ENCODE results near the gene CYP46A1.

The CYP46A1 gene

DNA sequence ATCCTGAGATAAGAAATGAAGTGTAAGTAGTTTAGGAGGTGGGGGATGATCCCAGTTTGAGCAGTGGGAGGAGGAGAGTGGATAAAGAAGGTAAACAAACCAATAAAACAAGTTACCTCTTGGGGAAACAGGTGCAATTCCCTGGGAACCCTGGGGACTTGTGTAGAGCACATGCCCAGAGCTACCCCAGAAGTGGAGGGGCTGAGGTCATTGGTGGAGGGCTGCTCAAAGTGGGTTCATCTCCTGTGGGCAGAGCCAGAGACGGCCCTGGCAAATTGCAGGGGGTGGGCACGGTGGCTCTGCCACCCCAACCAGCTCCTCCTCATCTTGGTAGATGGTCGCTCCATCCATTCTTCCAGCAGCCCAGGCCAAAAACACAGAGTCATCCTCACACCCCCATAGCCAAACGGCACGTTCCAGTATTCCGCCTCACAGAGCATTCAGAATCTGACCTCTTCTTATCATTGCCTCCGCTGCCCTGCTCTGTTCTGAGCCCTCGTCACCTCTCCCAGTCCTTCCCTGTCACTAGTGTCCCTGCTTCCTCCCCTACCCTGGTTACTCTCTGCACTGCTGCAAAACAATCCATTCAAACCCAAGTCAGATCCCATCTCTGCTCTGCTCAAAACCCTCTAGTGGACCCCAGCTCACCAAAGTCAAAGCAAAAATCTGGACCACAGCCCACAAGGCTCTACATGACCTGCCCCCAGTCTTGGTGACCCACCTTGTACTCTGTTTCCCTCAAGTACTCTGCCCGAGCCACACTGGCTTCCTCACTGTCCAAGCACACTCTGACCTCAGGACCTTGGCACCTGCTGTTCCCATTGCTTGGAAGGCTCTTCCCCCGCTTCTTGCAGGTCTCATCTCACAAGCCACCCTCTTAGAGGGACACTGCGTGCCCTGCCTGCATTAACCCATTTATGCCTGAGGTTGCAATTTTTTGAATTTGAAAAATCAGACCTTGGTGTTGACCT is 5.5 kb downstream of the CYP46A1 start:
- no peak for DNase-seq (ENCODE audit: low spot score)

DNA sequence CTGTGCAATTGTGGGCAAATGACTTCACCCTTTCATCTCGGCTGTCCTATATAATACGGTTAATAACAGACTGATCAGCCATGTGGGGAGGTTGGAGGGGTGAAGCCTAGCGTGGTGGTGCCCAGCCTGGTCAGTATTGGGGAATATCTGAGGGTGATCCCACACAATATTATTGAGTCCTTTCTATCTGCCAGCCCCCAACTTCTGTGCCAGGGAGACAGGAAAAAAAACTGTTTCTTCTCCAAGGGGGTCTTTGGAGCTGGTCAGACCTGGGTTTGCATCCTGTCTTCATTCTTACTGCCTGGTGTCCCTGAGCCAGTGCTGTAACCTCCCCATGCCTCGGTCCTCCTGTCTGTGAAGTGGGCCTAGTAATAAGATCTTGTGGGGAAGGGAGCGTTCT is 6.5 kb downstream of the CYP46A1 start:
- no peak for DNase-seq (ENCODE audit: low spot score)

DNA sequence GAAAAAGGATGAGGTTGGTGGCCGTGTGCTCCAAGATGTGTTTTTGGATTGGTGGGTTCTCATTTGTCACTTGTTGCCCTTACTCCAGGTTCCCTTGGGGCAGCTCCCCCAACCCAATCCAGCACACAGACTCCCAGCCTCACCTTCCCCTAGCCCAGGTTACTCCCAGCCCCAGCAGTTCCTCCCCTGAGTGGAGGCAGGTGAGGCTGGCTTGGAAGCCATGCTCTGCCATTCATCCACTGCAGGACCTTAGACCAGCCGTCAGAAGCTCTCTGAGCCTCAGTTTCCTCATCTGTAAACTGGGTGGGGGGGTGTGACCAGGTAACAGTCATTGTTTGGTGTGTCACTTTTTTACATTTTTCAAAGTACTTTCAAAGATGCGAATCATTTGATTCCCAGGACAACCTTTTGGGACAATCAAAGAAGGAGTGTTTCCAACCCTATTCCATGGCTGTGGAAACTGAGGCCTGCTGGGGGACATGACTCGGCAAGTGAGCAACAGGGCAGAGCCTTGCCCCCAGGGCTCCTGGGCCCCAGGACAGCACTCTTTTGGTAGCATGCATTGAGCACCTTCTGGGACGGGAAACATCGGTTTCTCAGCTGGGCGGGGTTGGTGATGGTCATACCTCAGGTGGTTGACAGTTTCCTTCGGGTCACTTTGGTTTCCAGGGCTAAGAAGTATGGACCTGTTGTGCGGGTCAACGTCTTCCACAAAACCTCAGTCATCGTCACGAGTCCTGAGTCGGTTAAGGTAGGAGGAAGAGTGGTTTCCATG is 7.2 kb downstream of the CYP46A1 start:
- no peak for DNase-seq (ENCODE audit: low spot score)

DNA sequence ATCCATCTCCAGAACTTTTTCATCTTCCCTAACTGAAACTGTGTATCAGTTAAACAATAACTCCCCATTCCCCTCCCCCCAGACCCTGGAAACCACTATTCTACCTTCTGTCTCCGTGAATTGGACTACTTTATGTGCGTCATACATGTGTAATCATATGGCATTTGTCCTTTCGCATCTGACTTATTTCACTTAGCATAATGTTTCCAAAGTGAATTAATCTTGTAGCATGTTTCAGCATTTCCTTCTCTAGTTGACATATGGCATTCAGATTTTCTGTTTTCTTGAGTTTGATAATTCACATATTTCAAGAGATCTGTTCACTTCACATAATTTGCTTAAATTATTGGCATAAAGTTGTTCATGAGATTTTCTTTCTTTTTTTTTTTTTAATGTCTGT is 9.8 kb downstream of the CYP46A1 start:
- no peak for DNase-seq (ENCODE audit: low spot score)

DNA sequence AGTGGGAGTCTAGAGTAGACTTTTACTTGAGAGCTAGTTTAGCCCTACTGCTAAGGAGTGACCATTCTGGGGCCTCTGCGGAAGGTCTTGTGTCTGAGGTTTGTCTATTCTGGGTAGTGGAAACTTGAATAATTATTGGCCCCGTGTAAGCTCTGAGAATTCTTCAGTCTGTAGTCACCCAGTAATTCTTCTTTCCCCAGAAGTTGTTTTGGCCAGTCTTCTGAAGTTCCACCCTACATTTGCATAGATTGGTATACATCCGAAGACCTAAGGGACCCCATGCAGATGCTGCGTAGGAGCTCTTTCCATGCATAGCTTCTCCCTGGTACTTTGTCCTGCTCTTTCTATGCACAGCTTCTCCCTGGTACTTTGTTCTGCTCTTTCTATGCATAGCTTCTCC is 12.8 kb downstream of the CYP46A1 start:
- no peak for DNase-seq (ENCODE audit: low spot score)

DNA sequence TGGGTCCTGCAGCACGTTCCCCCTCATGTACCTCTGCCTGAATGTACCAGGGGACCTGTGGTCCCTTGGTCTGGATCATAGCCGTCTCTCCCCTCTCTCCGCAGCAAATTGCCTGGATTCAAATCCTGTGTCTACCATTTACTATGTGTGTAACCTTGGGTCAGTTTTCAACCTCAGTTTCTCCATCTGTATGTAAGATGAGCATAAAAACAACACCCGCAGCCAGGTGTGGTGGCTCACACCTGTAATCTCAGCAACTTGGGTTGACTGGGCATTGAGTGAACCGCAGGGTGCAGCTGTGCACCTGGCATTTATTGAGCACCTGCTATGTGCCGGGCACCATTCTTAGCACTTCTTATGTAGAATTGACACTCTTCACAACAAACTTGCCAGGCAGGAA is 14.1 kb downstream of the CYP46A1 start:
- DNase-seq (ENCODE audit: low spot score), result no peak

DNA sequence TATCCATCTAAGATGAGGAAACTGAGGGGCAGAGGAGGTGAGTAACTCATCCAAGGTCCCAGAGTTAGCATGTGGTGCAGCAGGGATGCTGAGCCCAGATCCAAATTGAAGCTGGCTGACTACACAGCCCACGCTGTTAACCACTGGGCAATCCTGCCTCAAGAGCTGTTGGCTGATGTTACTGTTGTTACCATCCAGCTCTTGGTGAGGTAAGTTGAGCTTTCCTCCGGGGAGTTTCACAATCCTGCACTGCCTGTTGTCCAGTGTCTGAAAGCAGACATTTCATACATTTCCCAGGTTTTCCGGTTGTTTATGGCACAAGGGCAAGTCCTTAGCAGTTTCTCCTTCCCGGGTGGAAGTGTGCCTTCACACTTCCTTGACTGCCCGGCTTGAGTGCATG is 14.5 kb downstream of the CYP46A1 start:
- DNase-seq (ENCODE audit: low spot score), result no peak

DNA sequence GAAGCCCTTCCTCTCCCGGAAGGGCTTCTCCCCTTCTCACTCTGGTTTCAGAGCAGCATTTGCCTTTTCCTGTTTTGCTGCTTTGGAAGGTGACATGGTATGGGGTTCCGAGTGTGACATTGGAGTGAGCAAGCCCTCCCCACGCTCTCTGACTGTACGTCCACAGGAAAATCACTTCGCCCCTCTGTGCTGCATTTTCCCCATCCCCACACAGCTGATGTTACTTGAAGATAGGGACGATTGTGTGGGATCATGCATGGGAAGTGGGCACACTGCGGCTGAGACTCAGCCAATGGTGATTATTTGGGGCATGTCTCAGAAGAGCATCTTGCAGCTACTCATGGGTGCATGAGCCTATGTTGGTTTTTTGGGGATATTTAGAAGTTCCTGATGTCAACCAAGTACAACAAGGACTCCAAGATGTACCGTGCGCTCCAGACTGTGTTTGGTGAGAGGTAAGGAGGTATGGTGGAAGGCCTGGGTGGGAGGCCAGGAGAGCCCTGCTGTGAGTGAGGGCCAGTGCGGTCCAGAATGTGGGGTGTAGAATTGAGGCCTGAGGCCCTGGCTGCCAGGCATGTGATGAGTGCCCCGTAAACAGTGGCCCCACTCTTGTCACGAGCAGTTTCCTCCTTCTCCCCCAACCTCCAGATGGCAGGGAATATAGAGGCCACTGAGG is 15.1 kb downstream of the CYP46A1 start:
- no peak for DNase-seq (ENCODE audit: low spot score)

DNA sequence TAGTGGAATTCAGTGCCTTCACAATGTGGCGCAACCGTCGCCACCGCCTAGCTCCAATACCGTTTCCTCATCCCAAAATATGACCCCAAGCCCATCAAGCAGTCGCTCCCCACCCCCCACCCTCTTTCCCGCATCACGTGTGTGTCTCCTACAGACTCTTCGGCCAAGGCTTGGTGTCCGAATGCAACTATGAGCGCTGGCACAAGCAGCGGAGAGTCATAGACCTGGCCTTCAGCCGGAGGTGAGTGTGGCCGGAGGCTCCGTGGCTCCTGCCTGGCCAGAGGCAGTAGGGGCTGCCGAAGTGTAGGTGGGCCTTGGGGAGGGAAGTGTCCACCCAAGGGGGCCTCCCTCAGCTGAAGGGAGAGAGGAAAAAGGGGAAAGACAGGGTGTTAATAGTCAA is 15.8 kb downstream of the CYP46A1 start:
- no peak for DNase-seq (ENCODE audit: low spot score)

DNA sequence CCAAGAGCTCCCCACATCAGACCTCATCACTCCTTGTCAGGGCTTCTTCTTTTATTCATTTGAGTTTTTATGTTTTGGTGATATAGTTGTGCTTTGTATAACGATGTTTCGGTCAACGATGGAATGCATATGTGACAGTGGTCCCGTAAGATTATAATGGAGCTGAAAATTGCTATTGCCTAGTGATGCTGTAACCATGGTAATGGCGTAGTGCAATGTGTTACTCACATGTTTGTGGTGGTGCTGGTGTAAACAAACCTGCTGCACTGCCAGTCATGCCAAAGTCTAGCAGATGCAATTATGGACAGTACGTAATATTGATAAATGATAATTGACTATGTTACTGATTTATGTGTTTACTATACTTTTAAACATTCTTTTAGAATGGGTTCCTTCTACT is 16.3 kb downstream of the CYP46A1 start:
- no peak for DNase-seq (ENCODE audit: low spot score)

DNA sequence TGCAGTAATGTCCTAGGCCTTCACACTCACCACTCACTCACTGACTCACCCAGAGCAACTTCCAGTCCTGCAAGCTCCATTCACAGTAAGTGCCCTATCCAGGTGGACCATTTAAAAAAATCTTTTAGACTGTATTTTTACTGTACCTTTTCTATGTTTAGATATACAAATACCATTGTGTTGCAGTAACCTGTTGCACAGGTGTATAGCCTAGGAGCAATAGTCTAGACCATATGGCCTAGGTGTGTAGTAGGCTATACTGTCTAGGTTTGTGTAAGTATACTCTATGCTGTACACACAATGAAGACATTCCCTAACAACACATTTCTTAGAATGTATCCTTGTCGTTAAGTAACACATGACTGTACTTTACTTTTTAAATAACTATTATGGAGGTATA is 17.2 kb downstream of the CYP46A1 start:
- DNase-seq (ENCODE audit: low spot score), result no peak

DNA sequence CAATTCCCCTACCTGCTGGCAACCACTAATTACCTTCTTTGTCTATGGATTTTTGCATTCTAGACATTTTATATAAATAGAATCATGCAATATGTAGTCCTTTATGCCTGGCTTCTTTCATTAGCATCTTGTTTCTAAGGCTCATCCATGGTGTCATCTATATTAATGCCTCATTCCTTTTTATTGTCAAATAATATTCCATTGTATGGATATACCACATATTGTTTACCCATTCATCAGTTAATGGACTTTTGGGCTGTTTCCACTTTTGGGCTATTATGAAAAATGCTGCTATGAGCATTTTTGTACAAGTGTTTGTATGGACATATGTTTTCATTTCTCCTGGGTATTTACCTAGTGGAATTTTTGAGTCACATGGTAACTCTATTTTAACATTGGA is 18.0 kb downstream of the CYP46A1 start:
- DNase-seq (ENCODE audit: low spot score), result no peak

DNA sequence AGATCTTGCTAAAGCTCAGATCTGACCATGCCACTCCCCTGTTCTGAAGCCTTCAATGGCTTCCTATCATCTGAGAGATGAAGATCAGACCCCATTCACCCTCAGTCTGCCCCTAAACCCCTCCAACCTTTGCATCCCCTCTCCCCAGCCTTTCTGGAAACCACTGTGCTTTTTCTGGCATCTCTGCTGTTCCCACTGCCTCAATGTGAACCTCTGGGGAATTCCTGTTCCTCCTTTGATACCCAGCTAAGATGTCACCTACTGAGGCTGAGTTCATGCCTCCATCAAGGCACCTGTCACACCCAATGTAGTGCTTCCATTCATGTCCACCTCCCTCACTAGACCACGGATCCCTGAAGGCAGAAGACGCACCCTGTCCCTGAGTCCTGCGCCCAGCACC is 19.3 kb downstream of the CYP46A1 start:
- DNase-seq (ENCODE audit: low spot score), result no peak

DNA sequence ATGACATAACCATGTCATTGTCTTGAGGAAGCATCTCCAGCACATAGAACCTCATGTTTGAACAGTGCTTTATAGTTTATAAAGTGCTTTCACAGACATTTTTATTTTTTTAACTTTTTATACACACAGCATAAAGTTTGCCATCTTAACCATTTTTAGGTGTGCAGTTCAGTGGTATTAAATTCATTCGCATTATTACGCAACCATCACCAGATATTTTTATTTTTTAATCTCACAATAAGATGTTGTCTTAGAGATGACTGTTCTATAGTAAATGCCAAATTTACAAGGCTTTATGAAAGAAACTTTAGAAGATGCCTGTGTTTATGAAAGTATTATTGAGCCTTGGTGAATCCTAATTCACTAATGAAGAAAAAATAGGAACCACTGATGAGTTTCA is 19.9 kb downstream of the CYP46A1 start:
- no peak for DNase-seq (ENCODE audit: low spot score)

DNA sequence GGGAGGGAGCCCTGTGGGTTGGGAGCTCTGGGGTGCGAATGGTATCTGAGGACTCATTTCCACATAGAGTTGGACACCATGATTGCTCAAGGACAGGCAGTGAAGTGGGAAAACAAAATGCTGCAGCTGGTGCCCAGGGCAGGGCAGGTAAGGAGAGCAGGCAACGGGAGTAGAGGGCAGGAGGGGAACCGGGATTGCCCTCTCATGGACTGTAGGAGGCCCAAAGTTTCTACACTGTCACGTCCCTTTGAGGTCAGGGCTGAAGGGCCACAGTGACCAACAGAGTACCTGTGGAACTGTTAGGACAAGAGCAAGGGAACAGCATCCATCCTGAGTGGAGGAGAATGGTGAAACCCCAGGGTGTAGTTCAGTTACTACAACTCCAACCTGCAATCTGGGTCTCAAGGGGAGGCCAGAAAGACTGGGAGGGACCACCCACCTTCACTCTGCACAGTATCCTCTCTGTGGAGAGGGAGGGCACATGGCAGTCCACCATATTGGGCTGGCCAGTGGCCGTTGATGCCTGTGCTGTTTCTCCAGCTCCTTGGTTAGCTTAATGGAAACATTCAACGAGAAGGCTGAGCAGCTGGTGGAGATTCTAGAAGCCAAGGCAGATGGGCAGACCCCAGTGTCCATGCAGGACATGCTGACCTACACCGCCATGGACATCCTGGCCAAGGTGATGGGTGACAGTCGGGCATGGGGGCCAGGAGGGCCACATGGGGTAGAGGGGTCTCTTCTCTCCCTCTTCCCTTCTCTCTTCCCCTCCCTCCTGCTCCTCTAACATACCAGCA is 22.2 kb downstream of the CYP46A1 start:
- no peak for DNase-seq (ENCODE audit: low spot score)

DNA sequence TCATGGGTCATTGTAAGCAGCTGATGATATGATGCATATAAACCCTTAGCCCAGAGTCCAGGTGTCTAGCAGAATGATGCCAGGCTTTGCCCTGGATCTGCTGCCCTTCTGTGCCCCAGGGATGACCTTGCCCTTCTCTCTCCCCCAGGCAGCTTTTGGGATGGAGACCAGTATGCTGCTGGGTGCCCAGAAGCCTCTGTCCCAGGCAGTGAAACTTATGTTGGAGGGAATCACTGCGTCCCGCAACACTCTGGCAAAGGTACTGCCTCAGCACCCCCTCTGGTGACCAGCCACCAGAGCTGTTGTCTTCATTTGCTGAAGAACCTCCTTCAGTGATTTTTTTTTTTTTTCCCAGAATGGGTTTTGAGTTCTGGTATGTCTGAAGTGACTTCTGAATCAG is 23.3 kb downstream of the CYP46A1 start:
- DNase-seq (ENCODE audit: low spot score), result no peak

DNA sequence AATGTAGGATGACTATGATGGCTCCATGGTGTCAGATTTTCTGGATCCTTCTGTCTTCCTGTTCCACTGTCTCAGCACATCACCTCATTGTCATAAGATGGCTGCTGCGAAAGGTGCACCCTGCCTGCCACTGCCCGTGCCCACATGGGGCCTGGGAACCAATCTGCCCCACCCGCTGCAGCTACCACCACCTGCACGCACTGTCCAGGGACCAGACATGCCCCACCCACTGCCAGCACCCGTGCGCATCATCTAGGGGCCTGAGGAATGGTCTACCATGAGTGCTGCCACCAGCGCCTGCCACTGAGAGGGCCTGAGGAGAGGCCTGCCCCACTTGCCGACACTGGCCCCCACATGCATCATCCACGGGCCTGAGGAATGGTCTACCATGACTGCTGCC is 23.8 kb downstream of the CYP46A1 start:
- DNase-seq (ENCODE audit: low spot score), result no peak

DNA sequence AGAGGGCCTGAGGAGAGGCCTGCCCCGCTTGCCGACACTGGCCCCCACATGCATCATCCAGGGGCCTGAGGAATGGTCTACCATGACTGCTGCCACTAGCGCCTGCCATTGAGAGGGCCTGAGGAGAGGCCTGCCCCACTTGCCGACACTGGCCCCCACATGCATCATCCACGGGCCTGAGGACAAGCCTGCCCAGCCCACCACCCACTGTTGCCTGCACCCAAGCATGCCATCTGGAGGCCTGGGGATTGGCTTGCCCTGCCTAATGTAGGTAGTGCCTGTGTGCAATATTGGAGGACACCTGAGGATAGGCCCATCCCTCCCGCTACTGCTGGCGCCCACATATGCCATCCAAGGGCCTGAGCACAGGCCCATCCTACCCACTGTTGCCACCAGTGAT is 24.4 kb downstream of the CYP46A1 start:
- DNase-seq (ENCODE audit: low spot score), result no peak

DNA sequence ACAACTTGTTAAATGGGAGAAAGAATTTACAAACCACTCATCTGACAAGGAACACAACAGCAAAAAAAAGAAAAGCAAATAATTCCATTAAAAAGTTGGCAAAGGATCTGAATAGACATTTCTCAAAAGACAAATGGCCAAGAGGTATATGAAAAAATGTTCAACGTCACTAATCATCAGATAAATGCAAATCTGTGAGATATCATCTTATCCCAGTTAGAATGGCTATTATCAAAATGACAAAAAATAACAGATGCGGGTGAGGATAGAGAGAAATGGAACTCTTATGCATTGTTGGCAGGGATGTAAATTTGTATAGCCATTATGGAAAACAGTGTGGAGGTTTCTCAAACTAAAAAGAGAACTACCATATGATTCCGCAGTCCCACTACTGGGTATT is 29.9 kb downstream of the CYP46A1 start:
- no peak for DNase-seq (ENCODE audit: low spot score)

DNA sequence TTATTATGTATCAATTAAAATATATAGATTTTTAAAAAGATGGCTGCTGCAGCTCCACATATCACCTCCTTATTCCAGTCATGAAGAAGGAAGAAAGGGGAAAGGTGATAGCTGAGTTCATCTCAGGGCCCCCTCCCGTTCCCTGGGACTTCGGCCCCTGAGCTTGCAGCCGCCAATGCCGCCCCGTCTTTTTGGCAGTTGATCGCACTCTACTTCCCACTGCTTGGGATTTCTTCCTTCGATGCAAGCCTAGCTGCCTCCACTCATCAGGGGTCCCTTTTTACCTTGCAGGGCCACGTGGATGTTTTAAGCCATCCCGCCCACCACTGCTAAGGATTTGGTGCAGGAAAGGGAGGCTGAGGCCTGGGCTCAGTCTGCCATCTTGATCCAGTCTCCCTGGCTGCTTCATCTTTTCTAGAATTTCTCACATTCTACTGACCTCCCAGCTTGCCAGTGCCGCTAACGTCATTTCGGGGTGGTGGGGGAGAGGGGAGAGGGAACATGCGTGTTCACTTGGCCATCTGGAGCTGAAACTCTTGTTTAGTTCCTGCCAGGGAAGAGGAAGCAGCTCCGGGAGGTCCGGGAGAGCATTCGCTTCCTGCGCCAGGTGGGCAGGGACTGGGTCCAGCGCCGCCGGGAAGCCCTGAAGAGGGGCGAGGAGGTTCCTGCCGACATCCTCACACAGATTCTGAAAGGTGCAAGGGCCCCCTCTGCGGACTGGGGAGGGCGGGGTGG is 31.3 kb downstream of the CYP46A1 start:
- DNase-seq (ENCODE audit: low spot score), result no peak

Measured in CD4-positive, alpha-beta T cell treated with Interleukin-6 at 100 ng/mL for 8 hours (primary cell).